ENCODE measurements around the gene C11orf24. TPM values are rescaled to one million over a fixed set of nuclear protein-coding genes. Genes with fewer than 3 reads are reported as not detected.

Gene C11orf24
- total and polyA plus RNA-seq, 9 of the 15 experiments (the other 6 are each of a cell fraction or from before 2014, with no cell fraction given): 2.0 to 65.2 (median 32.5) TPM

DNA sequence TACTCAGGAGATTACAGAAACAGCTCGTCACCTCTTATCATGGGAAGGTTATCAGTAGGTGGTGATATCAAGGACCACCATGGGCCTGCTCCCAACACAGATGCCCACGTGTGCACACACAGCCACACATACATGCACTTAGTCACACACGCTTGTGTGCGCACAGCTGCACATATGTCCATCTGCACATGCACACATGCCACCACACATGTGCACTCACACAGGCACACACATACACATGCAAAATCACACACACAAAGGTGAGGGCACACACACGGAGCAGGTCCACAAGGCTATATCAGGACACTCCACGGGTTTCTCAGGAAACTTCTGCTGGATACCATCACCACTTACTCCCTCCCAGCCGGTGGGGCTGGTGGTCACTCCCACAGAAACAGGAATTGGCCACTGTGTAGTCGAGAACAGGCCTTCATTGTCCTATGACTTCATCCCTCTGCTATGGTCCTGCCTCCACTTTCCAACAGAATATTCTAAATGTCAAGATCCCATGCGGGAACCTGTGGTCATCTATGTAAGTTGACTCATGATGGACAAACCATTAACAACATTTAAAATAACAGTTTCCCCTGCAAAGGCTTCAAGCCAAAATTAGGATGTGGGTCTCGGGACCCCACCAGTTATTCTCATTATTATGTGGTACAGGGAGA is 2.2 kb downstream of the C11orf24 start (continued):
- no peak for TF ChIP-seq MBD2 (IDR thresholded peaks at IDR 0.05; ENCODE audit: borderline replicate concordance, low read depth)
- 0 out of 2 replicates have a peak, but pooled peaks have one; percentile 72 for TF ChIP-seq OTX1 (CRISPR knock-in tag; IDR thresholded peaks at IDR 0.05)
- TF ChIP-seq VEZF1 (CRISPR knock-in tag; IDR thresholded peaks at IDR 0.05): peak; percentile 35; the same call in 1 of the 2 replicates
- TF ChIP-seq, protein P1, sequence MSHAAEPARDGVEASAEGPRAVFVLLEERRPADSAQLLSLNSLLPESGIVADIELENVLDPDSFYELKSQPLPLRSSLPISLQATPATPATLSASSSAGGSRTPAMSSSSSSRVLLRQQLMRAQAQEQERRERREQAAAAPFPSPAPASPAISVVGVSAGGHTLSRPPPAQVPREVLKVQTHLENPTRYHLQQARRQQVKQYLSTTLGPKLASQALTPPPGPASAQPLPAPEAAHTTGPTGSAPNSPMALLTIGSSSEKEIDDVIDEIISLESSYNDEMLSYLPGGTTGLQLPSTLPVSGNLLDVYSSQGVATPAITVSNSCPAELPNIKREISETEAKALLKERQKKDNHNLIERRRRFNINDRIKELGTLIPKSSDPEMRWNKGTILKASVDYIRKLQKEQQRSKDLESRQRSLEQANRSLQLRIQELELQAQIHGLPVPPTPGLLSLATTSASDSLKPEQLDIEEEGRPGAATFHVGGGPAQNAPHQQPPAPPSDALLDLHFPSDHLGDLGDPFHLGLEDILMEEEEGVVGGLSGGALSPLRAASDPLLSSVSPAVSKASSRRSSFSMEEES (CRISPR knock-in tag; IDR thresholded peaks at IDR 0.05): no peak
- no peak for TF ChIP-seq CTCFL (IDR thresholded peaks at IDR 0.05; ENCODE audit: borderline replicate concordance, insufficient read depth, low read depth, low read length, poor library complexity, severe bottlenecking)
- TF ChIP-seq ZNF212 (CRISPR knock-in tag; IDR thresholded peaks at IDR 0.05): no peak
- no peak for TF ChIP-seq TAF7 (tag; IDR thresholded peaks at IDR 0.05)
- no peak for TF ChIP-seq MIER1 (IDR thresholded peaks at IDR 0.05; ENCODE audit: low read depth)
- 0 out of 2 replicates have a peak, but pooled peaks have one; percentile 14 for TF ChIP-seq SPI1 (IDR thresholded peaks at IDR 0.05; ENCODE audit: borderline replicate concordance, low read depth, low read length)
- TF ChIP-seq SMAD2 (IDR thresholded peaks at IDR 0.05; ENCODE audit: low read depth, low read length): no peak
- TF ChIP-seq, protein P2, sequence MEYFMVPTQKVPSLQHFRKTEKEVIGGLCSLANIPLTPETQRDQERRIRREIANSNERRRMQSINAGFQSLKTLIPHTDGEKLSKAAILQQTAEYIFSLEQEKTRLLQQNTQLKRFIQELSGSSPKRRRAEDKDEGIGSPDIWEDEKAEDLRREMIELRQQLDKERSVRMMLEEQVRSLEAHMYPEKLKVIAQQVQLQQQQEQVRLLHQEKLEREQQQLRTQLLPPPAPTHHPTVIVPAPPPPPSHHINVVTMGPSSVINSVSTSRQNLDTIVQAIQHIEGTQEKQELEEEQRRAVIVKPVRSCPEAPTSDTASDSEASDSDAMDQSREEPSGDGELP (CRISPR knock-in tag; IDR thresholded peaks at IDR 0.05; ENCODE audit: borderline replicate concordance): peak; percentile 29; the same call in 1 of the 2 replicates
- no peak for TF ChIP-seq SMARCB1 (IDR thresholded peaks at IDR 0.05; ENCODE audit: insufficient read length, low read depth)
- TF ChIP-seq FOXJ2 (tag; IDR thresholded peaks at IDR 0.05): 0 out of 2 replicates have a peak, but pooled peaks have one; percentile 30
- TF ChIP-seq U2AF1 (optimal IDR thresholded peaks at IDR 0.05; ENCODE audit: low read depth, low read length): no peak
- TF ChIP-seq ZNF668 (CRISPR knock-in tag; IDR thresholded peaks at IDR 0.05): no peak
- TF ChIP-seq PATZ1 (CRISPR knock-in tag; IDR thresholded peaks at IDR 0.05; ENCODE audit: borderline replicate concordance): no peak
- TF ChIP-seq ATF1 (CRISPR knock-in tag; IDR thresholded peaks at IDR 0.05): no peak
- 0 out of 2 replicates have a peak, but pooled peaks have one; percentile 12 for TF ChIP-seq ATF1 (tag; IDR thresholded peaks at IDR 0.05)
- no peak for TF ChIP-seq CEBPG (CRISPR knock-in tag; IDR thresholded peaks at IDR 0.05)
- no peak for TF ChIP-seq CEBPG (tag; conservative IDR thresholded peaks at IDR 0.05 in 1 of 2, IDR thresholded peaks at IDR 0.05 in 1 of 2)
